Immature natural killer cell (primary cell): ENCODE measurements around the gene IFNA6. TPM values are rescaled to one million over a fixed set of nuclear protein-coding genes. Genes with fewer than 3 reads are reported as not detected.

Source experiments
- DNase-seq, 3 donors: peaks; one replicate each; pipeline ENCODE4 v3.0.0; 2022; ENCODE audit warnings: mixed read lengths in 1 of 3
- H3K27ac Mint-ChIP-seq, 6 donors: one replicate each; pipeline ENCODE4 v1.8.0; 2020; ENCODE audit warnings: mixed read lengths in 6 of 6, mild to moderate bottlenecking in 5 of 6, inconsistent platforms in 4 of 6, moderate library complexity in 3 of 6
- H3K27me3 Mint-ChIP-seq, 3 donors: one replicate each; pipeline ENCODE4 v1.8.0; 2020 to 2021; ENCODE audit warnings: low read depth in 3 of 3, mild to moderate bottlenecking in 3 of 3, mixed read lengths in 3 of 3, moderate library complexity in 3 of 3, inconsistent platforms in 1 of 3
- H3K36me3 Mint-ChIP-seq, 3 donors: one replicate each; pipeline ENCODE4 v1.8.0; 2020; ENCODE audit warnings: mixed read lengths in 3 of 3, inconsistent platforms in 2 of 3, mild to moderate bottlenecking in 2 of 3
- H3K4me1 Mint-ChIP-seq, 2 donors: one replicate each; pipeline ENCODE4 v1.8.0; 2020; ENCODE audit warnings: inconsistent platforms in 2 of 2, mild to moderate bottlenecking in 2 of 2, mixed read lengths in 2 of 2, moderate library complexity in 1 of 2
- H3K4me3 Mint-ChIP-seq, 5 donors: one replicate each; pipeline ENCODE4 v1.8.0; 2020; ENCODE audit warnings: mild to moderate bottlenecking in 5 of 5, mixed read lengths in 5 of 5, inconsistent platforms in 3 of 5, moderate library complexity in 3 of 5
- H3K9me3 Mint-ChIP-seq, 6 donors: one replicate each; pipeline ENCODE4 v1.8.0; 2020; ENCODE audit warnings: mild to moderate bottlenecking in 6 of 6, mixed read lengths in 6 of 6, inconsistent platforms in 4 of 6, moderate library complexity in 3 of 6
- polyA plus RNA-seq, 3 donors: library from polyadenylated mRNA; unstranded; fragments of 300-500 nt; fragmentation: Illumina TruSeq; gene quantifications; one replicate each; pipeline ENCODE4 v1.2.3, GENCODE V29; 2021

The IFNA6 gene
- polyA plus RNA-seq, 3 donors from 2014 or later = not detected

DNA sequence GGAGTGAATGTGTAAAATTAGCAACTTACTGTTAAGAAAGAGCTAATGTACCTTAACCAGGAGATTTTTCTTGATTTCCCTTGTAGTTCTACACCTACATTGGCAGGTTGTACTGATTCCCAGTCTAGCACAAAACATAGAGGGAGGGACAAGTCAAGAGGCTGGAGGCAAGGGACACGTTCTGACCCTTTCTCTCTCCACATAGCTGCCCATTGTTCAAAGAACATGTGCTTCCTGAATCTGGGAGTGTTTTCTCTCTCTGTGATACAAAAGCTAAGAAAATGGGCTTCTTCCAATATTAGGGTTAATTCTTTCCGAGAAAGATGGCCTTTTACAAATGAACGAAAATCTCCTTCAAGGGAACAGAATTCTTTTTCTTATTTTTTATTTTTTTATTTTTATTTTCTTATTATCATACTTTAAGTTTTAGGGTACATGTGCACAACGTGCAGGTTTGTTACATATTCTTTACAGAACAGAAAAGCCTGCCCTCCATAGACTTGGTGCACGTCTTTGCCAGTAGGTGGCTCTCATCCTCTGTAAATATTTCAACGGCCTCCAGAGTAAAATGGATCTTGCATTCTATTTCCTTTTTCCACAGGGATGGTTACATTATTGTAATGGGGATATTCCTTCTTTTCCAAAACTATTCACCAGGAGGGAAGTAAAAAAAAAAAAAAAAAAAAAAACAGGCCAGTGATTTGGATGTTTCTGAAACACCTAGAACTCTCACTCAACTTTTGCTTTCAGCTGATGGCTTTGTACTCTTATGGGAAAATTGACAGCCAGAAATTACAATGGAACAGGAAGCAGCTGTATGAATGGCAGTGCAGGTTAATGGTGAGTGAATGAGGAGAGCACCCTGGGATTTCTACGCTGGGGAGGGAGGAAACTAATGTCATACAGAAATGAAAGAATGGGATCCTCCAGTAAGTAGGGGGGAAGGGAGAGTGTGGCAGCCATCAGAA lies 32.4 kb downstream of the IFNA6 start:
- Mint-ChIP-seq H3K27me3 (peaks cover 0 to 2% (median 0%) of the 10 kb centered on the region in 3 donors), H3K36me3 (peaks cover 8 to 10% (median 8%) of the 10 kb centered on the region in 3 donors), H3K4me3 (no peak overlapping the region), H3K27ac (peak overlapping the region in 1 of 6 donors; percentile 58), H3K4me1 (peaks cover 2 to 11% of the 10 kb centered on the region in 2 donors), H3K9me3 (no peaks in the 10 kb centered on the region)
- peak in 2 of 3 donors; percentile 28 to 32 for DNase-seq

DNA sequence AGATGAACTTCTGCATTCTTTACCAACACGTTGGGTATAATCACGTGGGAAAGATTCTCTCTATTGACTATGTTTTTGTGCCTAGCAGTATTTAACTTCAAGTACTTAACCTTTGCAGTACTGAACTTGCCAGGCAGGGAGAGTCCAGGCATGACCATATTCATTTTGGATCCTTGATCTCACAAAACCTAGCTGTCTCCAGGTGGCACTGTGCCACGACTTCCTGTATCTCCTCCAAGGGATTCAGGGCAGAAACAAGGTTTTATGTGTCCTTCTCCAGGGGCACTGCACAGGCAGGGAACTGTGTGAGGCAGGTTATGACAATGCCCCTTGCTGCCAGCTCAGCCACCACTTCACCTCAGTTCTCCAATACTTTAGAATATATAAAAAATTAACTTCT lies 33.8 kb downstream of the IFNA6 start:
- no peaks in the 10 kb centered on the region for H3K9me3 Mint-ChIP-seq
- no peak for DNase-seq
- no peaks in the 10 kb centered on the region for H3K36me3 Mint-ChIP-seq
- H3K27ac Mint-ChIP-seq = no peak overlapping the region
- H3K27me3 Mint-ChIP-seq = peaks cover 0 to 2% (median 0%) of the 10 kb centered on the region in 3 donors
- H3K4me3 Mint-ChIP-seq = no peak overlapping the region
- H3K4me1 Mint-ChIP-seq = peaks cover 2 to 5% of the 10 kb centered on the region in 2 donors

DNA sequence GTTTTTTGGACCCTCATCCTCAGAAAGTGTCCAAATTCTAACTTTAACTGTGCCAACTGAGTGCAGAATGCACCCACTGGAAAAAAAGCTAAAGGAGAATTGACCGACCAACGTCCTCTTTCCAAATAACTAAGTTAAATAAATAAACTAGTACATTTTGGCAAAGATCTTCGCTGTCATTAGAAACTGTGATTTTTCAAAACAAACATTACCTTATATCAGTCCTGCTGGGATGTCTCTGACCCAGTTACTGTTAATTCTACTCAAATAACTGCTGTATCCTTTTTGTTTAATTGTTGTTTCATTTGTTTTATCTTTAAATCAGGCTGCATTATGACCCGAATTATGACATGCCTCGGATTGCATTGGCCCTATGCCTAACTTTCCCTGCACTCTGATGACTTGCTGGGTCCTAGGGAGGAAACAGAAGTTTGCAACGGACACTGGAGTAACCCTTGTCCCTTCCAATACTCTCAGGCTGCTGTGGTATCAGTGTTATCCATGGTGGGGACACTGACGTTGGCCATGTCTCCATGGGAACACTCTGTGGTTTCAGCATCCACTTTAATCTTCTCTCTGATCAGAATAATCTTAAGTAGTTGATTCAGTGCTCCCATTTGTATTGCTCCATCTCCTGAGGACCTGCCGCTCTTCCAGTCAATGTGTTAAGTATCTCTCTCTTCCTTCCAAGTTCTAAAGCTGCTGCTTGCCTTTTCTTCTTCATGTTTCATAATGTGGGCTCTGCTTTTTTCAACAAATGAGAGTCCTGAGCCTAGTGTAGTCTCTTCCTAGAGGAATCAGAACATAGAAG lies 34.5 kb downstream of the IFNA6 start:
- DNase-seq = no peak
- Mint-ChIP-seq H3K27ac (no peak overlapping the region), H3K9me3 (no peaks in the 10 kb centered on the region), H3K4me3 (no peak overlapping the region), H3K36me3 (no peaks in the 10 kb centered on the region), H3K27me3 (peaks cover 0 to 2% (median 0%) of the 10 kb centered on the region in 3 donors), H3K4me1 (peaks cover 2 to 5% of the 10 kb centered on the region in 2 donors)

DNA sequence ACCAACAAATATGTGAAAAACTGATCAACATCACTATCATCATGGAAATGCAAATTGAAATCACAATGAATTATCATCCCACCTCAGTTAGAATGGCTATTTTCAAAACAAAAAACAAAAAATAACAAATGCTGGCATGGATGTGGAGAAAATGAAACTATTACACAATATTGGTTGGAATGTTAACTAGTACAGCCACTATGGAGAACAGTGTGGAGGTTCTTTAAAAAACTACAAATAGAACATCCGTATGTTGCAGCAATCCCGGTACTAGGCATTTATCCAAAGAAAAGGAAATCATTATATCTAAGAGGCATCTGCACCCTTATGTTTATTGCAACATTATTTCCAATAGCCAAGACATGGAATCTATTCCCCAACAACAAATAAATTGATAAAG lies 36.5 kb downstream of the IFNA6 start:
- Mint-ChIP-seq H3K27ac (no peak overlapping the region), H3K4me3 (no peak overlapping the region), H3K36me3 (no peaks in the 10 kb centered on the region), H3K9me3 (no peaks in the 10 kb centered on the region), H3K27me3 (peaks cover 0 to 4% (median 0%) of the 10 kb centered on the region in 3 donors), H3K4me1 (peaks cover 2 to 5% of the 10 kb centered on the region in 2 donors)
- DNase-seq = no peak

DNA sequence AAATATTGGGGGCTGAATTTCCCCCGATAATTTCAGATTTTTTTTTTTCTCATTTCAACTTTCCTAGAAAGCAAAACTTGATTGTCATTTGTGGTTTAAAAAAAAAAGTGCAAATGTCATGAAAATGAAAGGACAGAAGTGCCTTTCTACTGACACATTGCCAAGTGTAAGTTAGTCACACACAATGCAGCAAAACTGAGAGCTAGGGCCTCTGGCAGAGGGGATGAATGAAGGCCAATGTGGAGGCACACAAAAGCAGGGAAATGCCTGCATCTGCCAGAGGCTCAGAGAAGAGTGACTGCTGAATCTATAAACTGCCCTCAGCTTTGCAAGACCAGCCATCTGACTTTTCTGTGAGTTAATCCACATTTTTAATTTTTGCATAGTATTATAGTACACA lies 38.8 kb downstream of the IFNA6 start:
- Mint-ChIP-seq H3K4me3 (no peak overlapping the region), H3K9me3 (no peaks in the 10 kb centered on the region), H3K27me3 (peaks cover 0 to 4% (median 4%) of the 10 kb centered on the region in 3 donors), H3K36me3 (no peaks in the 10 kb centered on the region), H3K27ac (no peak overlapping the region), H3K4me1 (no peaks in the 10 kb centered on the region)
- no peak for DNase-seq

DNA sequence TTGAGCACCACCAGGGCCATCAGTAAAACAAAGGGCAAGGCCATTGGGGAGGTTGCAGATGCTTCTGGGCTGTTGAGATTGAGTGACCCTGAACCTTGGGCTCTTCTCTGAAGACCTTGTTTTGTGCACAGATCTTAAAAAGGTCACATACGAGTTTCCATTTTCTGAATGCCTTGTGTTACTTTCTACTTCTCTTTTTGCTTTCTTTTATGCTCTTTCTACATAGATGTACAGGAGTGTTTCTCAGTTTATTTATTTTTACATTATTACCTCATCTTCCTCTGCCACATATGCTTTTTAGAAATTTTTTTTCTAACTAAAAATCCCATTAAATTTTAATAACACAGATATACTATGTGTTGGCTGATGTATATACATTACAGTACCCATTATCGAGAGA lies 45.5 kb downstream of the IFNA6 start, which contains the start of gene IFNA5:
TSS of gene IFNA5 (minus strand) at position 101 of the 400 bp plus-strand sequence. CDS start at position 44, 57 bp downstream.
- H3K4me1 Mint-ChIP-seq = no peaks in the 10 kb centered on the region
- no peaks in the 10 kb centered on the region for H3K9me3 Mint-ChIP-seq
- H3K27ac Mint-ChIP-seq = no peak within 1 kb of the TSS
- DNase-seq = no peak
- peaks cover 0 to 14% (median 8%) of the 10 kb centered on the region in 3 donors for H3K27me3 Mint-ChIP-seq
- H3K4me3 Mint-ChIP-seq = no peak within 1 kb of the TSS
- H3K36me3 Mint-ChIP-seq = no peaks in the 10 kb centered on the region

Other genes with a start within 250 kb of the IFNA6 start
- not detected for gene IFNW1, start 209.1 kb downstream of the IFNA6 start, polyA plus RNA-seq
- not detected for gene IFNA21, start 184.2 kb downstream of the IFNA6 start, polyA plus RNA-seq
- not detected for gene IFNA4, start 163.3 kb downstream of the IFNA6 start, polyA plus RNA-seq
- not detected for gene IFNA7, start 148.7 kb downstream of the IFNA6 start, polyA plus RNA-seq
- not detected for gene IFNA10, start 143.7 kb downstream of the IFNA6 start, polyA plus RNA-seq
- not detected for gene IFNA16, start 133.6 kb downstream of the IFNA6 start, polyA plus RNA-seq
- not detected for gene IFNA17, start 122.7 kb downstream of the IFNA6 start, polyA plus RNA-seq
- not detected for gene IFNA14, start 110.9 kb downstream of the IFNA6 start, polyA plus RNA-seq
- not detected for gene IFNA5, start 45.6 kb downstream of the IFNA6 start, polyA plus RNA-seq
- gene KLHL9, start 15.5 kb downstream of the IFNA6 start, polyA plus RNA-seq = 10 to 100 TPM in 2 of 3 donors, 1 to 10 TPM in 1; 7.5 to 14.2 (median 13.7) TPM
- gene IFNA13, start 17.2 kb upstream of the IFNA6 start, polyA plus RNA-seq = not detected
- gene IFNA2, start 34.5 kb upstream of the IFNA6 start, polyA plus RNA-seq = not detected
- not detected for gene IFNA8, start 58.2 kb upstream of the IFNA6 start, polyA plus RNA-seq
- gene IFNA1, start 89.6 kb upstream of the IFNA6 start, polyA plus RNA-seq = not detected
- not detected for gene IFNE, start 131.4 kb upstream of the IFNA6 start, polyA plus RNA-seq